ENCODE results near the gene PAN2.

The PAN2 gene, protein sequence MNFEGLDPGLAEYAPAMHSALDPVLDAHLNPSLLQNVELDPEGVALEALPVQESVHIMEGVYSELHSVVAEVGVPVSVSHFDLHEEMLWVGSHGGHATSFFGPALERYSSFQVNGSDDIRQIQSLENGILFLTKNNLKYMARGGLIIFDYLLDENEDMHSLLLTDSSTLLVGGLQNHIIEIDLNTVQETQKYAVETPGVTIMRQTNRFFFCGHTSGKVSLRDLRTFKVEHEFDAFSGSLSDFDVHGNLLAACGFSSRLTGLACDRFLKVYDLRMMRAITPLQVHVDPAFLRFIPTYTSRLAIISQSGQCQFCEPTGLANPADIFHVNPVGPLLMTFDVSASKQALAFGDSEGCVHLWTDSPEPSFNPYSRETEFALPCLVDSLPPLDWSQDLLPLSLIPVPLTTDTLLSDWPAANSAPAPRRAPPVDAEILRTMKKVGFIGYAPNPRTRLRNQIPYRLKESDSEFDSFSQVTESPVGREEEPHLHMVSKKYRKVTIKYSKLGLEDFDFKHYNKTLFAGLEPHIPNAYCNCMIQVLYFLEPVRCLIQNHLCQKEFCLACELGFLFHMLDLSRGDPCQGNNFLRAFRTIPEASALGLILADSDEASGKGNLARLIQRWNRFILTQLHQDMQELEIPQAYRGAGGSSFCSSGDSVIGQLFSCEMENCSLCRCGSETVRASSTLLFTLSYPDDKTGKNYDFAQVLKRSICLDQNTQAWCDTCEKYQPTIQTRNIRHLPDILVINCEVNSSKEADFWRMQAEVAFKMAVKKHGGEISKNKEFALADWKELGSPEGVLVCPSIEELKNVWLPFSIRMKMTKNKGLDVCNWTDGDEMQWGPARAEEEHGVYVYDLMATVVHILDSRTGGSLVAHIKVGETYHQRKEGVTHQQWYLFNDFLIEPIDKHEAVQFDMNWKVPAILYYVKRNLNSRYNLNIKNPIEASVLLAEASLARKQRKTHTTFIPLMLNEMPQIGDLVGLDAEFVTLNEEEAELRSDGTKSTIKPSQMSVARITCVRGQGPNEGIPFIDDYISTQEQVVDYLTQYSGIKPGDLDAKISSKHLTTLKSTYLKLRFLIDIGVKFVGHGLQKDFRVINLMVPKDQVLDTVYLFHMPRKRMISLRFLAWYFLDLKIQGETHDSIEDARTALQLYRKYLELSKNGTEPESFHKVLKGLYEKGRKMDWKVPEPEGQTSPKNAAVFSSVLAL

GRCh38 chr12:56333679-56334489 lies at the start of gene PAN2:
Gene PAN2 (minus strand): TSS chr12:56334000. CDS start chr12:56333094, 906 bp downstream.
- peak; percentile 99 for DNase-seq (ENCODE audit: low spot score)

DNA sequence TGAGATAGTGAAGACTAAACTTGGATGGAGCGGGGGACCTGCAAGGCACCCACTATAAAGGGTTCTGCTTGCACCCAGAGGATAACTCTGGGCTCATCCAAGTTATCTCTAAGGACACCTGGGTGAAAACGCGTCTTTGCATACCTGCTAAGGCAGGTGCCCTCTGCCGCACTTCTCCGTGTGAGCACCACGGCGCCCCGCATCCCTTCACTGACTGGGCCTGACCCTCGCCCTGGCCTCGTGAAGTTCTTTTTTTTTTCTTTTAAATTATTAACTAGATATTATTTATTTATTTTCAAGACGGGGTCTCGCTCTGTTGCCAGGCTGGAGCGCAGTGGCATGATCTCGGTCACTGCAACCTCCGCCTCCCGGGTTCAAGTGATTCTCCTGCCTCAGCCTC lies 48.8 kb upstream of the PAN2 start:
- DNase-seq (ENCODE audit: low spot score): no peak

DNA sequence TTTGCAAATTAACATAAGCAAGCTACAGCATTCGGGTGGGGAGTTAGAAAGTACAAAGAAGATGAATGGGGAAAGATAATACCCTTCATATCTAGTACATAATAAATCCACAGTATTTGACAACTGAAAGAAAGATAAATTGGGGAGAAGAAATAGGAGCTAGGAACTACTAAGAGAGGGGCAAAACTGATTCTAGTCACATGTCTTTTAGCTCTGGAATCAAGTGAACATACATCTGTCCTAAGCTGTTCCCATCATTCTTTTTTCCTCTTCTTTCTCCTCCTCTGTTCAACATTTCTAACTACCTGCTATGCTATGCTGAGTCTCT lies 44.2 kb upstream of the PAN2 start:
- no peak for DNase-seq (ENCODE audit: low spot score)

DNA sequence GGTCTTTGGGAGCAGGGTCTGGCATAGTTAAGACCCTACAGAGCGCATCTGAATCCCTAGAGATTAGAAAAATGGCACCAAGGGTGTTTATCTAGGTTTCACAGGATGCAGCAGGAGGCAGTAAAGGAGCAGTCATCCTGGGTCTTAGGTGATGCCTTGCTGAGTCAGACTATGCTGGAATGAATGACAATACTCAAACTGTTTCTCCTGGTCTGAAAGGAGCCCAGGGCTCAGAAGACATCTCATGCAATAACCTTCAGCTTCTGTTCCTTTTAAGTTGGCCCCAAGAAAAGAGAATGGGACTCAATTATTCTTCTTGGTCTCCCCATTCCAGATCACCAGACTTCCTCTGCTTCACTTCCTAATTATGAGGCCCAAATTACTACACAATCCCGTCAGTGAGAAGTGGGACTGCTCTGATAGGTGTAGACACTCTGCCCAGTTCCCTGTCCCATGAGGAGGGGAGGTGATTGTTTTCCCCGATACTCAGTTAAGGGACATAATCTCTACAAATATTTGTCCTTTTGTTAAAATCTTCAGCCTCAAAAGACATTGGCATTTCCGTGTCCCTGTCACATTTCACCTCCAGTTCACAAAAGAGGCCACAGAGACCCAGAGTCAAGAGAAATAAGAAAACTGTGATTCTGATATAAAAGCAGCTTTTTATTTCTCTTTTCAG lies 43.6 kb upstream of the PAN2 start:
- peak; percentile 71 for DNase-seq (ENCODE audit: low spot score)

GRCh38 chr12:56375598-56376434 lies 42.0 kb upstream of the PAN2 start:
- DNase-seq (ENCODE audit: low spot score): no peak

DNA sequence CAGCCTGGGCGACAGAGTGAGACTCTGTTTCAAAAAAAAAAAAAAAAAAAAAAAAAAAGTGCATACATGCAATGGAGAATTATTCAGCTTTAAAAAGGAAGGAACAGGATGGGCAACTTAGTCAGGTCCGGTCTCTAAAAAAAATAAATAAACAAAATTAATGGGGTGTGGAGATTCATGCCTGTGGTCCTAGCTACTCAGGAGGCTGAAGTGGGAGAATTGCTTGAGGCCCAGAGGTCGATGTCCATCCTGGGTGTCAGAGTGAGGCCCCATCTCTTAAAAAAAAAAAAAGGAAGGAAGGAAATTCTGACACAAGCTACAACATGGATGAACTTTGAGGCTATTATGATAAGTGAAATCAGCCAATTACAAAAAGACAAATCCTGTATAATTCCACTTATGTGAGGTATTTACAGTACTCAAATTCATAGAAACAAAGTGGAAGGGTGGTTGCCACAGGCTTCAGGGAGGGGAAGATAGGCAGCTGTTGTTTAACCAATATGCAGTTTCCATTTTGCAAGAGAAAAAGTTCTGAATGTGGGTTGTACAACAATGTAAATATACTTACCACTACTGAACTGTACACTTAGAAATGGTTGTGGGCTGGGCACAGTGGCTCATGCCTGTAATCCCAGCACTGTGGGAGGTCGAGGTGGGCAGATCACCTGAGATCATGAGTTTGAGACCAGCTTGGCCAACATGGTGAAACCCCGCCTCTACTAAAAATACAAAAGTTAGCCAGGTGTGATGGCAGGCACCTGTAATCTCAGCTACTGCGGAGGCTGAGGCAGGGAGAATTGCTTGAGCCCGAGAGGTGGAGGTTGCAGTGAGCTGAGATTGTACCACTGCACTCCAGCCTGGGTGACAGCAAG lies 41.2 kb upstream of the PAN2 start:
- peak; percentile 39 for DNase-seq (ENCODE audit: low spot score)

DNA sequence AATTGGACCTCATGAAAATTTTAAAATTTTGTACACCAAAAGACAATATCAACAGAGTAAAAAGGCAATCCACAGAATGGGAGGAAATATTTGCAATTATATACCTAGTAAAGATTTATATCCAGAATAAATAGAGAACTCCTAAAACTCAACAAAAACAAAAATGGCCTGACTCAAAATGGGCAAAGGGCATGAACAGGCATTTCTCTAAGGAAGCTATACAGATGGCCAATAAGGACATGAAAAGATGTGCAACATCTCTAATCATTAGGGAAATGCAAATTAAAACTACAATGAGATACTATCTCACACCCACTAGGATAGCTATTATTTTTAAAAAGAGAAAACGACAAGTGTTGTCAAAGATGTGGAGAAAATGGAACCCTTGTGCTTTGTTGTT lies 39.7 kb upstream of the PAN2 start:
- DNase-seq (ENCODE audit: low spot score): no peak

GRCh38 chr12:56366948-56367347 lies 33.1 kb upstream of the PAN2 start:
- no peak for DNase-seq (ENCODE audit: low spot score)

DNA sequence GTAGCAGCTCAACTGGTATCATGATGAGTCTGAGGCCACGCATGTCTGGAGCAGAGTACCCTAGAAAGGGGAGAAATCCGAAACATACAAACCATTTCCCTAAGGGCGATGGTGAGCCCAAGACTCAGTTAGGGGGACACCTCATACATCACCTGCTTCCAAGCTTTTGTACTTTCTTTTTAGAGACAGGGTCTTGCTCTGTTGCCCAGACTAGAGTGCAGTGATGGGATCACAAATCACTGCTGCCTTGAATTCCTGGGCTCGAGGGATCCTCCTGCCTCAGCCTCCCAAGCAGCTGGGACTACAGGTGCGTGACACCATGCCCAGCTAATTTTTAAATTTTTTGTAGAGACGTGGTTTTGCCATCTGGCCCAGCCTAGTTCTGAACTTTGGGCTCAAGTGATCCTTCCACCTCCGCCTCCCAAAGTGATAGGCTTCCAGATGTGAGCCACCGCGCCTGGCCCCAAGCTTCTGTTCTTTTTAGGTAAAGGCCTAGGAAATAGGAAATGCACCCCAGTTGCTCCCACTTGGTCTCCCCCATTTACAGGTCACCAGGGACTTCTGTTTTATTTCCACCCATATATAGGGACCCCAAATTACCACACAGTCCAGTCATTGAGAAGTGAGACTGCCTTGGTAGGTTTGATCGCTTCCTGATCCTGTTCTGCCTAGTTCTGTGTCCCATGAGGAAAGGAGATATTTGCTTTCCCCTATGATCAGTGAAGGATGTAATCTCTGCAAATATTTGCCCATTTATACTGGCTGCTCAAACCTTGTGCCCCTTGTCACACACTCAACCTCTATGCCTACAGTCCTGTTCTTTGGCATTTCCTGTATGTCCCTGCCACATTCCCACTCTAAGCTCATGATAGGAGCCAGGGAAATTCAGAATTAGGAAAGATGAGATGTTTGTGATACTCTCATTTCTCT lies 28.6 kb upstream of the PAN2 start, which contains the start of gene APOF:
Gene APOF, minus strand, starts transcription at position 728 of the 930 bp plus-strand sequence. Its CDS starts 112 bp downstream, at position 616.
- no peak for DNase-seq (ENCODE audit: low spot score)

DNA sequence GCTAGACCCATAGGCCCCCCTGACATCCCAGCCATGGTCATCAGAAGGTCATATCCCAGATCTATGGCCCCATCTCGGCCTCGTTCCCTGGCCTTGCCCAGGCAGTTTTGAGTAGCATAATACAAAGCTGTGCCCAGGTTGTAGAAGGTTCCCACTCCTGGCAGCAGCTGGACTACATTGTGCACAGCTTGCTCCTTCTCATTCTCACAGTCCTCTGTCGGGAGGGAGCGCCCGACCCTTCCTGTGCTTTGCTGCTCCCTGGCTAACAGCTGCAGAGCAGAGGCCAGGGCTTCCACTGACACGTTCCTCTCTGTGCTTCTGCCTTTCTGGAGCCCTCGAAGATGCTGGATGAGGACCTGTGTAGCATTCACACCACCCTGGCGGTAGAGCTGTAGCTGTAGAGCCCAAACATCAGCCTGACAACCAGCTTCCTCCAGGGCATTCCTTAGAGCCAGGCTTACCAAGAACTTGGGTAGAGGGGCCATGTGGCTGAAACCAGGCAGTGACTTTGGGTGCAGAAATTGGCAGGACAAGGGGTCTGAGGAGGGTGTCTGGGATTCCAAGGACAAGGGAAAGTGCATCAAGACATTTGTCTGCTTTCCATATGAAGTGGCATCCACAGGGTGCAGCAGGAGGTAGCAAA lies 27.8 kb upstream of the PAN2 start:
- no peak for DNase-seq (ENCODE audit: low spot score)

DNA sequence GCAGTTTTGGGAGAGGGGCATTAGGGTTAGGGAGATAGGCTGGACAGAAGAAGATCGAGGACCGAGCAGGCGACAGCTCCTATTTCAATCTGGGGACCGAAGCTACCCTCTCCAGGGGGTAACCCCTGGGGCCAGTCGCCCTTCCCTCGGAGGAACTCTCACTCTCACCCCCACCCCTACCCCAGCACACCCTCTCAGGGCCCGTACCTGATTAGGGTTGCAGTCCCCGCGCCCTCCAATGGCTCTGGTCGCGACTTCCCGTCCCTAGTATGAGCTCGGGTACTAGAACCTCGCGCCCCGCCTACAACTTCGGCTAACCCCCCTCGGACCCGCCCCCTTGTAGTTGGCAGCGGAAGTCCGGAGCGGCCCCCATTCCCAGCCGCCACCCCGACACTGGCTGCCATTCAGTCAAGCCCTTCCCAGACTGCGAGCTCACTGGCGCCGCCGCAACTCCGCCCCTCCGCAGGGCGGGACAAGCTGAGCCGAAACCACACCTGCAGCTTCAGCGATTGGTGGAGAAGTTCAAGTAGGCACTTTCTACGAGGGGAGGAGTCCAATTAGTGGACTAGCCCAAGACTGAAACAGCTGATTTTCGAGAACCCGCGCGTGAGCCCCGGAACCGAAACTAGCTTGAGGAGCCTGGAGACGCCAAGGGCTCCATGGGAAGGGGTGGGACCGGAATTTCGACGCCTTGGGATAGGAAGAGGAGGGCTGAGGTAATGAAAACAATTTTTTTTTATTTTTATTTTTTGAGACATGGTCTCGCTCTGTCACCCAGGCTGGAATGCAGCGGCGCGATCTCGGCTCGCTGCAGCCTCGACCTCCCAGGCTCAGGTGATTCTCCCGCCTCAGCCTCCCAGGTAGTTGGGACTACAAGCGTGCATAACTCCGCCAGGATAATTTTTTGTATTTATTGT lies 26.3 kb upstream of the PAN2 start, which contains the start of gene STAT2:
Gene STAT2, minus strand, starts transcription at position 257 of the 917 bp plus-strand sequence. CDS start 3,536 bp downstream, outside the sequence.
- peak; percentile 100 for DNase-seq (ENCODE audit: low spot score)

DNA sequence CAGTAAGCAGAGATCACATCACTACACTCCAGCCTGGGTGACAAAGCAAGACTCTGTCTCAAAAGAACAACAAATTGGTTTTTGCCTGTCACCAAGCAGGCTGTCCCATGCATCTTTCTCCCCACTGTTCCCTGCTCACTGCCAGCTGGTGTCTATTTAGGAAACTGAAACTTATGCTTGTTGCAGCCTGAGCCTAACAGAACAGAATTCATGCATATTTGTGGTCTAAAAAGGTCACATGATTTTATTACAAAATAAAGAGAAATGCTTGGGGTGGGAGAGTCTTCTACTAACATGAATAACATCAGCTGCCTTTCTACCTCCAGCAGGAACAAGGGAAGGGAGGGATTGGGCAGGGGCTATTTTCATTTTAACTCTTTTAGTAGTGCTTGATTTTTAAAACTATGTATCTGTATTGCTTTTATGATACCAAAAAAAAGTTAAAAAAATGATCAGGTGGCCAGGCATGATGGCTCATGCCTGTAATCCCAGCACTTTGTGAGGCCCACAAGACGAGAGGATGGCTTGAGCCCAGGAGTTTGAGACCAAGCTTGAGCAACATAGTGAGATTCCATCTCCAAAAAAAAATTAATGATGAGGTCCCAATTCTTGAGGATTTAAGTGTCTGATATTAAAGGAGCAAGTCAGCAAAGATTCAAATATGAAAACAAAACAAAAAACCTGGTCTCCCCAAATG lies 25.2 kb upstream of the PAN2 start:
- peak; percentile 65 for DNase-seq (ENCODE audit: low spot score)

GRCh38 chr12:56351325-56351724 lies 17.5 kb upstream of the PAN2 start:
- no peak for DNase-seq (ENCODE audit: low spot score)

- DNase-seq (ENCODE audit: low spot score): no peak
Observed at GRCh38 chr12:56350662-56351061, 16.9 kb upstream of the PAN2 start.

GRCh38 chr12:56348776-56349175 lies 15.0 kb upstream of the PAN2 start:
- no peak for DNase-seq (ENCODE audit: low spot score)
